Activated gamma-delta T cell treated with Interleukin-2 at 50 U/mL for 16 hours (primary cell): ENCODE measurements around the gene HIVEP3.

Experiments
- DNase-seq: peaks from one replicate; pipeline ENCODE4 v3.0.0-alpha.2; 2020

The HIVEP3 gene

GRCh38 chr1:41868241-41868998 is 50.3 kb downstream of the HIVEP3 start:
- DNase-seq = no peak

- DNase-seq = no peak
Observed at GRCh38 chr1:41866285-41866684, 52.4 kb downstream of the HIVEP3 start.

- DNase-seq = no peak
Observed at GRCh38 chr1:41864471-41865040, 54.2 kb downstream of the HIVEP3 start.

GRCh38 chr1:41863718-41864117 is 55.0 kb downstream of the HIVEP3 start:
- DNase-seq = no peak

GRCh38 chr1:41862384-41863221 is 56.1 kb downstream of the HIVEP3 start:
- no peak for DNase-seq

GRCh38 chr1:41861535-41862383 is 57.0 kb downstream of the HIVEP3 start:
- no peak for DNase-seq

GRCh38 chr1:41860771-41861170 is 58.0 kb downstream of the HIVEP3 start:
- no peak for DNase-seq

- no peak for DNase-seq
Observed at GRCh38 chr1:41860214-41860613, 58.5 kb downstream of the HIVEP3 start.

- no peak for DNase-seq
Observed at GRCh38 chr1:41859686-41860085, 59.0 kb downstream of the HIVEP3 start.

- DNase-seq = no peak
Observed at GRCh38 chr1:41856944-41857285, 61.8 kb downstream of the HIVEP3 start.

GRCh38 chr1:41856151-41856943 is 62.4 kb downstream of the HIVEP3 start:
- no peak for DNase-seq

- DNase-seq = no peak
Observed at GRCh38 chr1:41855713-41856112, 63.0 kb downstream of the HIVEP3 start.

- DNase-seq = no peak
Observed at GRCh38 chr1:41853907-41854306, 64.8 kb downstream of the HIVEP3 start.

- DNase-seq = no peak
Observed at GRCh38 chr1:41852091-41852490, 66.6 kb downstream of the HIVEP3 start.

- no peak for DNase-seq
Observed at GRCh38 chr1:41851589-41851988, 67.1 kb downstream of the HIVEP3 start.

- DNase-seq = peak; percentile 27
Observed at GRCh38 chr1:41850029-41850428, 68.7 kb downstream of the HIVEP3 start.

GRCh38 chr1:41849211-41849759 is 69.4 kb downstream of the HIVEP3 start:
- no peak for DNase-seq

GRCh38 chr1:41848216-41848952 is 70.3 kb downstream of the HIVEP3 start:
- no peak for DNase-seq

- DNase-seq = no peak
Observed at GRCh38 chr1:41847733-41848132, 71.0 kb downstream of the HIVEP3 start.

GRCh38 chr1:41846625-41847405 is 71.9 kb downstream of the HIVEP3 start:
- no peak for DNase-seq
